ENCODE results near the gene RIPOR2.
"Not testable (repeated sequence)": the region's sequence is repeated elsewhere in the genome, so short reads cannot be mapped to it uniquely, and the experiment has no call there.

Gene RIPOR2

GRCh38 chr6:24761193-24761835, 174.4 kb downstream of the RIPOR2 start:
- DNase-seq (ENCODE audit: low read depth), result no peak

GRCh38 chr6:24760210-24760609, 175.6 kb downstream of the RIPOR2 start:
- DNase-seq (ENCODE audit: low read depth), result no peak

GRCh38 chr6:24759718-24760117, 176.0 kb downstream of the RIPOR2 start:
- no peak for DNase-seq (ENCODE audit: low read depth)

GRCh38 chr6:24757611-24758010, 178.1 kb downstream of the RIPOR2 start:
- no peak for DNase-seq (ENCODE audit: low read depth)

GRCh38 chr6:24755279-24755678, 180.5 kb downstream of the RIPOR2 start:
- DNase-seq (ENCODE audit: low read depth), result no peak

GRCh38 chr6:24754378-24754777, 181.4 kb downstream of the RIPOR2 start:
- not testable (repeated sequence) for DNase-seq (ENCODE audit: low read depth)
